HUES64 (cell line): ENCODE results near the gene FLT3.

Source experiments
- H3K27ac ChIP-seq: 2 replicates; pipeline ENCODE4 v1.7.0; 2013; ENCODE audit warnings: low read depth, low read length, inconsistent platforms
- H3K27me3 ChIP-seq: 2 replicates; pipeline ENCODE4 v1.6.1; 2013; ENCODE audit warnings: mild to moderate bottlenecking, low read length; ENCODE audit not compliant: insufficient read depth
- H3K36me3 ChIP-seq: 2 replicates; pipeline ENCODE4 v1.6.1; 2013; ENCODE audit warnings: mild to moderate bottlenecking, low read length; ENCODE audit not compliant: insufficient read depth
- H3K4me1 ChIP-seq: 2 replicates; pipeline ENCODE4 v1.6.1; 2013; ENCODE audit warnings: mild to moderate bottlenecking, low read length, moderate library complexity; ENCODE audit not compliant: insufficient read depth
- H3K4me3 ChIP-seq: 2 replicates; pipeline ENCODE4 v1.5.1; 2013; ENCODE audit warnings: mild to moderate bottlenecking, low read length, moderate library complexity
- H3K9ac ChIP-seq: 2 replicates; pipeline ENCODE4 v1.6.1; 2013; ENCODE audit warnings: mild to moderate bottlenecking, low read depth, low read length
- H3K9me3 ChIP-seq: 2 replicates; pipeline ENCODE4 v1.6.1; 2013; ENCODE audit warnings: low read depth, low read length; ENCODE audit not compliant: insufficient read depth
- WGBS: fragments of 150-250, 120-280 bp; methylation state at CpG from one replicate; pipeline ENCODE4 v1.1.7; 2013; ENCODE audit warnings: missing lambda C conversion rate; 5-methylcytosine and 5-hydroxymethylcytosine counted together

Gene FLT3

GRCh38 chr13:27977476-27978300, 122.7 kb downstream of the FLT3 start:
- Histone ChIP-seq H3K4me3 (no peak overlapping the region), H3K27ac (no peak overlapping the region), H3K36me3 (no peaks in the 10 kb centered on the region), H3K9ac (no peak overlapping the region), H3K9me3 (no peaks in the 10 kb centered on the region), H3K27me3 (peaks cover 100% of the 10 kb centered on the region), H3K4me1 (peaks cover 2% of the 10 kb centered on the region; the same call in 1 of the 2 replicates)
- 2% methylated on average over 80 of the region's 80 CpGs for WGBS

- Histone ChIP-seq H3K4me1 (peaks cover 11% of the 10 kb centered on the region), H3K4me3 (no peak overlapping the region), H3K36me3 (no peaks in the 10 kb centered on the region), H3K27ac (no peak overlapping the region), H3K27me3 (peaks cover 100% of the 10 kb centered on the region), H3K9ac (no peak overlapping the region), H3K9me3 (no peaks in the 10 kb centered on the region)
- 7% methylated on average over 12 of the region's 12 CpGs for WGBS
Measured at GRCh38 chr13:27976362-27977091, 123.8 kb downstream of the FLT3 start.

- Histone ChIP-seq H3K27me3 (peaks cover 100% of the 10 kb centered on the region), H3K4me1 (peaks cover 17% of the 10 kb centered on the region), H3K27ac (no peak overlapping the region), H3K36me3 (no peaks in the 10 kb centered on the region), H3K9ac (no peak overlapping the region), H3K4me3 (no peak overlapping the region), H3K9me3 (no peaks in the 10 kb centered on the region)
- WGBS, result 4% methylated on average over 48 of the region's 51 CpGs
Measured at GRCh38 chr13:27975564-27976361, 124.6 kb downstream of the FLT3 start.

- Histone ChIP-seq H3K36me3 (no peaks in the 10 kb centered on the region), H3K9ac (no peak overlapping the region), H3K9me3 (no peaks in the 10 kb centered on the region), H3K4me1 (peaks cover 29% of the 10 kb centered on the region), H3K27ac (no peak overlapping the region), H3K4me3 (no peak overlapping the region), H3K27me3 (peaks cover 100% of the 10 kb centered on the region)
- 30% methylated on average over 7 of the region's 7 CpGs for WGBS
Measured at GRCh38 chr13:27973961-27974662, 126.3 kb downstream of the FLT3 start.

GRCh38 chr13:27973291-27973690, 127.1 kb downstream of the FLT3 start:
- H3K36me3 ChIP-seq, result no peaks in the 10 kb centered on the region
- H3K4me1 ChIP-seq, result peaks cover 27% of the 10 kb centered on the region
- 55% methylated on average over 5 of the region's 5 CpGs for WGBS
- no peak overlapping the region for H3K9ac ChIP-seq
- H3K27ac ChIP-seq, result no peak overlapping the region
- no peak overlapping the region for H3K4me3 ChIP-seq
- H3K27me3 ChIP-seq, result peaks cover 100% of the 10 kb centered on the region
- H3K9me3 ChIP-seq, result no peaks in the 10 kb centered on the region

- H3K27me3 ChIP-seq, result peaks cover 100% of the 10 kb centered on the region
- H3K9ac ChIP-seq, result no peak overlapping the region
- H3K4me1 ChIP-seq, result peaks cover 27% of the 10 kb centered on the region
Measured at GRCh38 chr13:27972478-27972820, 127.9 kb downstream of the FLT3 start.

GRCh38 chr13:27971776-27972477, 128.4 kb downstream of the FLT3 start:
- H3K27me3 ChIP-seq, result peaks cover 100% of the 10 kb centered on the region
- WGBS, result 25% methylated on average over 7 of the region's 7 CpGs
- no peak overlapping the region for H3K27ac ChIP-seq
- no peaks in the 10 kb centered on the region for H3K9me3 ChIP-seq
- H3K4me3 ChIP-seq, result no peak overlapping the region
- peaks cover 27% of the 10 kb centered on the region for H3K4me1 ChIP-seq
- no peaks in the 10 kb centered on the region for H3K36me3 ChIP-seq
- H3K9ac ChIP-seq, result no peak overlapping the region

More at GRCh38 chr13:27972478-27972820, 127.9 kb downstream of the FLT3 start:
- Histone ChIP-seq H3K27ac (no peak overlapping the region), H3K9me3 (no peaks in the 10 kb centered on the region), H3K4me3 (no peak overlapping the region), H3K36me3 (no peaks in the 10 kb centered on the region)
- WGBS, result 38% methylated on average over 2 of the region's 2 CpGs

- 1% methylated on average over 13 of the region's 13 CpGs for WGBS
- Histone ChIP-seq H3K9ac (no peak overlapping the region), H3K9me3 (no peaks in the 10 kb centered on the region), H3K36me3 (no peaks in the 10 kb centered on the region), H3K27me3 (peaks cover 100% of the 10 kb centered on the region), H3K4me3 (no peak overlapping the region), H3K4me1 (peaks cover 27% of the 10 kb centered on the region), H3K27ac (no peak overlapping the region)
Measured at GRCh38 chr13:27971236-27971645, 129.1 kb downstream of the FLT3 start.

- peaks cover 28% of the 10 kb centered on the region for H3K4me1 ChIP-seq
- no peak overlapping the region for H3K9ac ChIP-seq
- H3K9me3 ChIP-seq, result no peaks in the 10 kb centered on the region
- H3K36me3 ChIP-seq, result no peaks in the 10 kb centered on the region
- H3K4me3 ChIP-seq, result no peak overlapping the region
- H3K27ac ChIP-seq, result no peak overlapping the region
- 2% methylated on average over 52 of the region's 53 CpGs for WGBS
- peaks cover 100% of the 10 kb centered on the region for H3K27me3 ChIP-seq
Measured at GRCh38 chr13:27970382-27971235, 129.8 kb downstream of the FLT3 start.

- H3K4me3 ChIP-seq, result no peak overlapping the region
- H3K27me3 ChIP-seq, result peaks cover 100% of the 10 kb centered on the region
- peaks cover 36% of the 10 kb centered on the region for H3K4me1 ChIP-seq
- no peaks in the 10 kb centered on the region for H3K36me3 ChIP-seq
- no peak overlapping the region for H3K9ac ChIP-seq
- no peaks in the 10 kb centered on the region for H3K9me3 ChIP-seq
- H3K27ac ChIP-seq, result no peak overlapping the region
- 5% methylated on average over 7 of the region's 7 CpGs for WGBS
Measured at GRCh38 chr13:27969866-27970229, 130.5 kb downstream of the FLT3 start.
